Natural killer cell treated with Interleukin-12 subunit alpha and Interleukin-12 subunit beta and Interleukin-15 and Interleukin-18, amount 100 ng/mL, for 72 hours (primary cell): ENCODE measurements around the gene TMEM86B. TPM values are rescaled to one million over a fixed set of nuclear protein-coding genes. Genes with fewer than 3 reads are reported as not detected.

Source experiments
- ATAC-seq, 2 donors: fragments of 150-1000 bp; cut with Tn5 transposase in 1 of 2; sonication (Bioruptor Pico), chemical (Tn5 transposase) in 1 of 2; 2 replicates each; pipeline ENCODE4 v1.10.0; 2021
- DNase-seq: peaks from one replicate; pipeline ENCODE4 v3.0.0; 2022; ENCODE audit warnings: low spot score
- H3K27ac Mint-ChIP-seq, 2 donors: 1 replicate in 1 of 2; 2 replicates in 1 of 2; pipeline ENCODE4 v1.8.0; 2022; ENCODE audit warnings: mixed read lengths in 2 of 2, mild to moderate bottlenecking in 1 of 2, moderate library complexity in 1 of 2
- H3K27me3 Mint-ChIP-seq, 2 donors: 1 replicate in 1 of 2; 2 replicates in 1 of 2; pipeline ENCODE4 v1.8.0; 2022; ENCODE audit warnings: mixed read lengths in 2 of 2
- H3K36me3 Mint-ChIP-seq: one replicate; pipeline ENCODE4 v1.8.0; 2022; ENCODE audit warnings: mixed read lengths
- H3K4me1 Mint-ChIP-seq, 2 donors: 1 replicate in 1 of 2; 2 replicates in 1 of 2; pipeline ENCODE4 v1.8.0; 2022; ENCODE audit warnings: low read depth in 2 of 2, mixed read lengths in 2 of 2, mild to moderate bottlenecking in 1 of 2
- H3K4me3 Mint-ChIP-seq: one replicate; pipeline ENCODE4 v1.8.0; 2022; ENCODE audit warnings: mixed read lengths
- H3K9me3 Mint-ChIP-seq: 2 replicates; pipeline ENCODE4 v1.8.0; 2022; ENCODE audit warnings: mixed read lengths
- total RNA-seq, 2 donors: library from RNA; stranded (reverse); gene quantifications; one replicate each; pipeline ENCODE4 v1.2.3, GENCODE V29; 2022

Gene TMEM86B
- total RNA-seq, result 10 to 100 TPM in 1 of 2 donors, 1 to 10 TPM in 1; 8.3 to 31.6 TPM

GRCh38 chr19:55228403-55229031, at the start of gene TMEM86B:
TSS of gene TMEM86B (minus strand) at chr19:55228763. CDS start at chr19:55228741, 22 bp downstream.
- Mint-ChIP-seq H3K4me1 (peaks cover 0 to 8% of the 10 kb centered on the region in 2 donors), H3K4me3 (no peak within 1 kb of the TSS), H3K27ac (peak within 1 kb of the TSS in 1 of 2 donors; percentile 63), H3K9me3 (no peaks in the 10 kb centered on the region), H3K36me3 (peaks cover 5% of the 10 kb centered on the region), H3K27me3 (no peaks in the 10 kb centered on the region)
- ATAC-seq, result no peak
- DNase-seq, result no peak

GRCh38 chr19:55277494-55277893, 48.9 kb upstream of the TMEM86B start:
- Mint-ChIP-seq H3K27ac (peak overlapping the region; percentile 29 to 81), H3K4me1 (peaks cover 33 to 40% of the 10 kb centered on the region in 2 donors), H3K9me3 (no peaks in the 10 kb centered on the region), H3K27me3 (no peaks in the 10 kb centered on the region), H3K36me3 (no peaks in the 10 kb centered on the region), H3K4me3 (peak overlapping the region; percentile 64)
- ATAC-seq (no peak), DNase-seq (no peak)

GRCh38 chr19:55276720-55277430, 48.3 kb upstream of the TMEM86B start:
- Mint-ChIP-seq H3K4me1 (peaks cover 33 to 40% of the 10 kb centered on the region in 2 donors), H3K4me3 (peak overlapping the region; percentile 64), H3K9me3 (no peaks in the 10 kb centered on the region), H3K27me3 (no peaks in the 10 kb centered on the region), H3K27ac (peak overlapping the region; percentile 29 to 81), H3K36me3 (peaks cover 5% of the 10 kb centered on the region)
- no peak for ATAC-seq
- no peak for DNase-seq

GRCh38 chr19:55275851-55276719, 47.5 kb upstream of the TMEM86B start:
- Mint-ChIP-seq H3K27me3 (no peaks in the 10 kb centered on the region), H3K4me3 (peak overlapping the region; percentile 64), H3K9me3 (no peaks in the 10 kb centered on the region), H3K4me1 (peaks cover 29 to 35% of the 10 kb centered on the region in 2 donors), H3K27ac (peak overlapping the region; percentile 29 to 81), H3K36me3 (peaks cover 5% of the 10 kb centered on the region)
- no peak for DNase-seq
- peak in 1 of 2 donors; percentile 62 for ATAC-seq

- no peaks in the 10 kb centered on the region for H3K9me3 Mint-ChIP-seq
- DNase-seq (no peak), ATAC-seq (no peak)
- H3K27ac Mint-ChIP-seq, result no peak overlapping the region
- no peaks in the 10 kb centered on the region for H3K27me3 Mint-ChIP-seq
- peaks cover 23 to 24% of the 10 kb centered on the region in 2 donors for H3K4me1 Mint-ChIP-seq
- H3K4me3 Mint-ChIP-seq, result no peak overlapping the region
- H3K36me3 Mint-ChIP-seq, result peaks cover 5% of the 10 kb centered on the region
These were observed 45.6 kb upstream of the TMEM86B start for GRCh38 chr19:55273978-55274707.

- Mint-ChIP-seq H3K9me3 (no peaks in the 10 kb centered on the region), H3K27ac (no peak overlapping the region), H3K4me3 (no peak overlapping the region), H3K27me3 (no peaks in the 10 kb centered on the region), H3K36me3 (peaks cover 5% of the 10 kb centered on the region), H3K4me1 (peaks cover 17 to 19% of the 10 kb centered on the region in 2 donors)
- ATAC-seq (no peak), DNase-seq (no peak)
These were observed 43.6 kb upstream of the TMEM86B start for GRCh38 chr19:55272142-55272541.

GRCh38 chr19:55270172-55270942, 41.8 kb upstream of the TMEM86B start:
- Mint-ChIP-seq H3K27me3 (no peaks in the 10 kb centered on the region), H3K4me3 (no peak overlapping the region), H3K9me3 (peaks cover 6% of the 10 kb centered on the region), H3K27ac (no peak overlapping the region), H3K36me3 (peaks cover 16% of the 10 kb centered on the region), H3K4me1 (peaks cover 14 to 17% of the 10 kb centered on the region in 2 donors)
- ATAC-seq (peak; percentile 20 to 51), DNase-seq (no peak)

GRCh38 chr19:55269299-55269698, 40.7 kb upstream of the TMEM86B start:
- H3K9me3 Mint-ChIP-seq, result peaks cover 6% of the 10 kb centered on the region
- no peak for DNase-seq
- no peaks in the 10 kb centered on the region for H3K27me3 Mint-ChIP-seq
- peaks cover 14 to 17% of the 10 kb centered on the region in 2 donors for H3K4me1 Mint-ChIP-seq
- H3K4me3 Mint-ChIP-seq, result no peak overlapping the region
- peaks cover 16% of the 10 kb centered on the region for H3K36me3 Mint-ChIP-seq
- ATAC-seq, result no peak
- no peak overlapping the region for H3K27ac Mint-ChIP-seq

- Mint-ChIP-seq H3K27ac (peak overlapping the region; percentile 5 to 59), H3K4me3 (no peak overlapping the region), H3K9me3 (peaks cover 6% of the 10 kb centered on the region), H3K36me3 (peaks cover 11% of the 10 kb centered on the region), H3K4me1 (peaks cover 14 to 17% of the 10 kb centered on the region in 2 donors), H3K27me3 (no peaks in the 10 kb centered on the region)
- DNase-seq, result no peak
- no peak for ATAC-seq
These were observed 38.3 kb upstream of the TMEM86B start for GRCh38 chr19:55266840-55267239.

GRCh38 chr19:55266404-55266803, 37.8 kb upstream of the TMEM86B start:
- ATAC-seq (no peak), DNase-seq (no peak)
- Mint-ChIP-seq H3K36me3 (peaks cover 10% of the 10 kb centered on the region), H3K4me1 (peaks cover 14 to 17% of the 10 kb centered on the region in 2 donors), H3K27ac (peak overlapping the region; percentile 5 to 59), H3K4me3 (peak overlapping the region; percentile 6), H3K9me3 (peaks cover 6% of the 10 kb centered on the region), H3K27me3 (no peaks in the 10 kb centered on the region)

- H3K4me1 Mint-ChIP-seq, result peaks cover 13 to 15% of the 10 kb centered on the region in 2 donors
- no peaks in the 10 kb centered on the region for H3K27me3 Mint-ChIP-seq
- ATAC-seq (peak in 1 of 2 donors; percentile 8), DNase-seq (no peak)
- H3K9me3 Mint-ChIP-seq, result peaks cover 6% of the 10 kb centered on the region
- H3K27ac Mint-ChIP-seq, result peak overlapping the region; percentile 5 to 59
- peak overlapping the region; percentile 6 for H3K4me3 Mint-ChIP-seq
- H3K36me3 Mint-ChIP-seq, result peaks cover 10% of the 10 kb centered on the region
These were observed 37.3 kb upstream of the TMEM86B start for GRCh38 chr19:55265723-55266386.

- ATAC-seq (peak in 1 of 2 donors; percentile 8), DNase-seq (no peak)
- Mint-ChIP-seq H3K36me3 (peaks cover 10% of the 10 kb centered on the region), H3K27ac (no peak overlapping the region), H3K4me3 (no peak overlapping the region), H3K4me1 (peaks cover 12 to 15% of the 10 kb centered on the region in 2 donors), H3K27me3 (no peaks in the 10 kb centered on the region), H3K9me3 (peaks cover 6% of the 10 kb centered on the region)
These were observed 36.6 kb upstream of the TMEM86B start for GRCh38 chr19:55265173-55265572.
